Effector memory CD4-positive, alpha-beta T cell (primary cell): ENCODE measurements around the gene SSC4D.
"Not testable (repeated sequence)": the region's sequence is repeated elsewhere in the genome, so short reads cannot be mapped to it uniquely, and the experiment has no call there.

Experiments
- DNase-seq, 3 donors: peaks; one replicate each; pipeline ENCODE4 v3.0.0-alpha.2; 2020
- H3K27ac ChIP-seq: 2 replicates; pipeline ENCODE4 v1.7.0; 2013; ENCODE audit warnings: mild to moderate bottlenecking, low read length, moderate library complexity; ENCODE audit not compliant: insufficient read depth, poor library complexity, severe bottlenecking
- H3K27me3 ChIP-seq: replicated peaks from 2 replicates; pipeline ENCODE4 v1.7.0; 2013; ENCODE audit warnings: mild to moderate bottlenecking, low read length; ENCODE audit not compliant: insufficient read depth, control insufficient read depth, poor library complexity, severe bottlenecking
- H3K36me3 ChIP-seq: 2 replicates; pipeline ENCODE4 v1.7.0; 2013; ENCODE audit warnings: mild to moderate bottlenecking, low read length, moderate library complexity; ENCODE audit not compliant: control insufficient read depth, insufficient read depth
- H3K4me1 ChIP-seq: 2 replicates; pipeline ENCODE4 v1.7.0; 2013; ENCODE audit warnings: low read length, mild to moderate bottlenecking; ENCODE audit not compliant: control insufficient read depth, insufficient read depth, poor library complexity, severe bottlenecking
- H3K4me3 ChIP-seq: 2 replicates; pipeline ENCODE4 v1.7.0; 2013; ENCODE audit warnings: low read length, low read depth, mild to moderate bottlenecking; ENCODE audit not compliant: insufficient read depth, poor library complexity, severe bottlenecking
- H3K9me3 ChIP-seq: 2 replicates; pipeline ENCODE4 v1.7.0; 2013; ENCODE audit warnings: mild to moderate bottlenecking, low read length, moderate library complexity; ENCODE audit not compliant: control insufficient read depth

SSC4D gene

GRCh38 chr7:76369018-76369417 is 40.5 kb downstream of the SSC4D start:
- no peaks in the 10 kb centered on the region for H3K9me3 ChIP-seq
- DNase-seq: no peak
- peaks cover 4% of the 10 kb centered on the region for H3K4me1 ChIP-seq
- no peak overlapping the region for H3K27ac ChIP-seq
- H3K27me3 ChIP-seq: no peaks in the 10 kb centered on the region
- H3K4me3 ChIP-seq: no peak overlapping the region
- H3K36me3 ChIP-seq: no peaks in the 10 kb centered on the region

GRCh38 chr7:76368190-76368589 is 41.3 kb downstream of the SSC4D start:
- no peak for DNase-seq
- Histone ChIP-seq H3K36me3 (no peaks in the 10 kb centered on the region), H3K9me3 (no peaks in the 10 kb centered on the region), H3K4me1 (peaks cover 4% of the 10 kb centered on the region), H3K27ac (no peak overlapping the region), H3K4me3 (no peak overlapping the region), H3K27me3 (no peaks in the 10 kb centered on the region)

- Histone ChIP-seq H3K36me3 (no peaks in the 10 kb centered on the region), H3K27me3 (no peaks in the 10 kb centered on the region), H3K27ac (no peak overlapping the region), H3K4me3 (no peak overlapping the region), H3K4me1 (peaks cover 4% of the 10 kb centered on the region), H3K9me3 (no peaks in the 10 kb centered on the region)
- DNase-seq: no peak
Observed at GRCh38 chr7:76364198-76364584, 45.3 kb downstream of the SSC4D start.

- H3K27me3 ChIP-seq, H3K4me3 ChIP-seq, H3K9me3 ChIP-seq, H3K4me1 ChIP-seq, DNase-seq, H3K27ac ChIP-seq, H3K36me3 ChIP-seq: not testable (repeated sequence)
Observed at GRCh38 chr7:76363754-76364153, 45.7 kb downstream of the SSC4D start.

- Histone ChIP-seq H3K36me3 (no peaks in the 10 kb centered on the region), H3K27ac (no peak overlapping the region), H3K27me3 (no peaks in the 10 kb centered on the region), H3K4me1 (peaks cover 12% of the 10 kb centered on the region), H3K9me3 (no peaks in the 10 kb centered on the region), H3K4me3 (no peak overlapping the region)
- DNase-seq: no peak
Observed at GRCh38 chr7:76359978-76360638, 49.4 kb downstream of the SSC4D start.

GRCh38 chr7:76359111-76359977 is 50.2 kb downstream of the SSC4D start:
- Histone ChIP-seq H3K36me3 (no peaks in the 10 kb centered on the region), H3K4me1 (peaks cover 9% of the 10 kb centered on the region), H3K27me3 (no peaks in the 10 kb centered on the region), H3K27ac (peak overlapping the region; percentile 94), H3K9me3 (no peaks in the 10 kb centered on the region), H3K4me3 (peak overlapping the region; percentile 100)
- DNase-seq: peak; percentile 88 to 93 (median 92)

GRCh38 chr7:76358481-76359110 is 50.9 kb downstream of the SSC4D start, which contains the start of gene YWHAG:
TSS of gene YWHAG (minus strand) at chr7:76358991. CDS start at chr7:76358808, 183 bp downstream.
- H3K4me1 ChIP-seq: peaks cover 8% of the 10 kb centered on the region

GRCh38 chr7:76358011-76358480 is 51.5 kb downstream of the SSC4D start:
- peaks cover 5% of the 10 kb centered on the region for H3K36me3 ChIP-seq
- H3K4me3 ChIP-seq: peak overlapping the region; percentile 100
- H3K27me3 ChIP-seq: no peaks in the 10 kb centered on the region
- no peaks in the 10 kb centered on the region for H3K9me3 ChIP-seq
- H3K27ac ChIP-seq: peak overlapping the region; percentile 94
- peaks cover 8% of the 10 kb centered on the region for H3K4me1 ChIP-seq
- peak in 2 of 3 donors; percentile 11 to 28 for DNase-seq

More at GRCh38 chr7:76358481-76359110, 50.9 kb downstream of the SSC4D start, which contains the start of gene YWHAG:
- peak within 1 kb of the TSS; percentile 100 for H3K4me3 ChIP-seq
- peaks cover 3% of the 10 kb centered on the region for H3K36me3 ChIP-seq
- H3K27me3 ChIP-seq: no peaks in the 10 kb centered on the region
- peak within 1 kb of the TSS; percentile 94 for H3K27ac ChIP-seq
- peak; percentile 78 to 80 (median 80) for DNase-seq
- no peaks in the 10 kb centered on the region for H3K9me3 ChIP-seq

- no peaks in the 10 kb centered on the region for H3K9me3 ChIP-seq
- no peak for DNase-seq
- H3K4me3 ChIP-seq: peak overlapping the region; percentile 100
- H3K4me1 ChIP-seq: peaks cover 8% of the 10 kb centered on the region
- H3K36me3 ChIP-seq: peaks cover 5% of the 10 kb centered on the region
- no peaks in the 10 kb centered on the region for H3K27me3 ChIP-seq
- H3K27ac ChIP-seq: peak overlapping the region; percentile 94
Observed at GRCh38 chr7:76357475-76358010, 52.0 kb downstream of the SSC4D start.
